CD14-positive monocyte (primary cell): Measurements from ENCODE around the gene CCNY. TPM values are rescaled to one million over a fixed set of nuclear protein-coding genes. Genes with fewer than 3 reads are reported as not detected.

Experiments used
- DNase-seq, 3 donors: peaks; one replicate each; pipeline ENCODE4 v3.0.0-alpha.2; 2011 to 2022
- H2AFZ ChIP-seq: 2 replicates; pipeline ENCODE4 v1.6.0; 2012; ENCODE audit warnings: mild to moderate bottlenecking, low read depth, low read length, inconsistent platforms; ENCODE audit not compliant: insufficient read depth, poor library complexity, severe bottlenecking
- H3K27ac ChIP-seq, 2 donors: 1 replicate in 1 of 2; 2 replicates in 1 of 2; pipeline ENCODE4 v1.5.1; 2012 to 2013; ENCODE audit warnings: low read length in 2 of 2, control low read depth in 1 of 2, inconsistent platforms in 1 of 2, low read depth in 1 of 2, mild to moderate bottlenecking in 1 of 2
- H3K27me3 ChIP-seq, 2 donors: one replicate each; pipeline versions ENCODE4 v1.6.0 to v1.6.1; 2011 to 2013; ENCODE audit warnings: low read length in 2 of 2; ENCODE audit not compliant: control insufficient read depth in 2 of 2, insufficient read depth in 2 of 2
- H3K36me3 ChIP-seq, 2 donors: replicated peaks in 1 of 2; 1 replicate in 1 of 2; 2 replicates in 1 of 2; pipeline versions ENCODE4 v1.5.1 to v1.6.1; 2012 to 2013; ENCODE audit warnings: low read length in 2 of 2, control low read depth in 1 of 2, inconsistent platforms in 1 of 2, mild to moderate bottlenecking in 1 of 2; ENCODE audit not compliant: insufficient read depth in 2 of 2, control insufficient read depth in 1 of 2
- H3K4me1 ChIP-seq, 2 donors: 1 replicate in 1 of 2; 2 replicates in 1 of 2; pipeline versions ENCODE4 v1.5.1 to v1.6.1; 2012 to 2013; ENCODE audit warnings: low read length in 2 of 2, control low read depth in 1 of 2, inconsistent platforms in 1 of 2, mild to moderate bottlenecking in 1 of 2, moderate library complexity in 1 of 2; ENCODE audit not compliant: insufficient read depth in 2 of 2, control insufficient read depth in 1 of 2
- H3K4me2 ChIP-seq: replicated peaks from 2 replicates; pipeline ENCODE3; 2012; ENCODE audit warnings: low read length, moderate library complexity, mild to moderate bottlenecking; ENCODE audit not compliant: poor library complexity, severe bottlenecking; ENCODE audit errors: extremely low read depth
- H3K4me3 ChIP-seq, 3 experiments: fragments of 200-600 bp in 1 of 3; sonication (generic) in 1 of 3; replicated peaks in 1 of 3; 1 replicate in 2 of 3; 2 replicates in 1 of 3; pipeline ENCODE4 v1.5.1; 2011 to 2013; ENCODE audit warnings: low read length in 3 of 3, mild to moderate bottlenecking in 3 of 3, control low read depth in 2 of 3, low read depth in 2 of 3, inconsistent platforms in 1 of 3, moderate library complexity in 1 of 3
- H3K79me2 ChIP-seq: 2 replicates; pipeline ENCODE4 v1.6.0; 2012; ENCODE audit warnings: mild to moderate bottlenecking, control low read depth, inconsistent platforms, low read length, moderate library complexity; ENCODE audit not compliant: insufficient read depth
- H3K9ac ChIP-seq: 2 replicates; pipeline ENCODE4 v1.6.0; 2017; ENCODE audit warnings: low read length, mild to moderate bottlenecking; ENCODE audit not compliant: insufficient read depth, poor library complexity, severe bottlenecking
- H3K9me3 ChIP-seq, 2 donors: replicated peaks in 1 of 2; 1 replicate in 1 of 2; 2 replicates in 1 of 2; pipeline versions ENCODE4 v1.5.1 to v1.6.1; 2012 to 2013; ENCODE audit warnings: low read length in 2 of 2, control low read depth in 1 of 2; ENCODE audit not compliant: control insufficient read depth in 1 of 2, insufficient read depth in 1 of 2
- H4K20me1 ChIP-seq: 2 replicates; pipeline ENCODE4 v1.6.0; 2012; ENCODE audit warnings: mild to moderate bottlenecking, low read length, control low read depth, moderate library complexity; ENCODE audit not compliant: insufficient read depth
- H3K27ac Mint-ChIP-seq, 7 donors: one replicate each; pipeline ENCODE4 v1.8.0; 2020; ENCODE audit warnings: mild to moderate bottlenecking in 7 of 7, mixed read lengths in 7 of 7, moderate library complexity in 6 of 7, inconsistent platforms in 2 of 7
- H3K27me3 Mint-ChIP-seq, 3 donors: one replicate each; pipeline ENCODE4 v1.8.0; 2021 to 2022; ENCODE audit warnings: low read depth in 3 of 3, mild to moderate bottlenecking in 3 of 3, mixed read lengths in 3 of 3, moderate library complexity in 3 of 3, inconsistent platforms in 1 of 3
- H3K36me3 Mint-ChIP-seq, 2 donors: one replicate each; pipeline ENCODE4 v1.8.0; 2020; ENCODE audit warnings: mixed read lengths in 2 of 2, inconsistent platforms in 1 of 2, mild to moderate bottlenecking in 1 of 2
- H3K4me1 Mint-ChIP-seq: one replicate; pipeline ENCODE4 v1.8.0; 2020; ENCODE audit warnings: mild to moderate bottlenecking, mixed read lengths
- H3K4me3 Mint-ChIP-seq, 2 donors: one replicate each; pipeline ENCODE4 v1.8.0; 2020; ENCODE audit warnings: mild to moderate bottlenecking in 2 of 2, mixed read lengths in 2 of 2, moderate library complexity in 1 of 2
- H3K9me3 Mint-ChIP-seq, 7 donors: one replicate each; pipeline ENCODE4 v1.8.0; 2020 to 2022; ENCODE audit warnings: mixed read lengths in 7 of 7, mild to moderate bottlenecking in 6 of 7, moderate library complexity in 6 of 7, inconsistent platforms in 2 of 7
- CTCF ChIP-seq: fragments of 200-600 bp; IDR thresholded peaks from one replicate; pipeline ENCODE4 v1.8.0; 2022; ENCODE audit warnings: antibody characterized with exemption, mild to moderate bottlenecking
- WGBS: methylation state at CpG from one replicate; pipeline ENCODE4 v1.1.5; 2013; ENCODE audit warnings: missing lambda C conversion rate; ENCODE audit not compliant: insufficient coverage; 5-methylcytosine and 5-hydroxymethylcytosine counted together
- intact Hi-C, 2 donors: fragments of 100-400 bp; cut with micrococcal nuclease; formaldehyde crosslinking; loops; one replicate each; pipeline versions ENCODE4 v1.15.0 to v1.15.1; 2023
- polyA plus RNA-seq, 3 donors: library from polyadenylated mRNA; depleted of rRNA in 1 of 3; unstranded in 2 of 3; stranded (reverse) in 1 of 3; fragments of 300-500 nt in 2 of 3; fragments of >200 nt in 1 of 3; fragmentation: Illumina TruSeq in 2 of 3; gene quantifications; 1 replicate in 2 of 3; 2 replicates in 1 of 3; pipeline ENCODE4 v1.2.3, GENCODE V29; 2012 to 2021

CCNY gene
- polyA plus RNA-seq, 3 donors: 39.9 to 116 (median 64.8) TPM

- H3K27ac ChIP-seq: no peak overlapping the region
- H3K27ac Mint-ChIP-seq: no peak overlapping the region
- H3K27me3 ChIP-seq: no peaks in the 10 kb centered on the region
- H3K9me3 ChIP-seq: no peaks in the 10 kb centered on the region
- peaks cover 17 to 19% of the 10 kb centered on the region in 2 donors for H3K36me3 Mint-ChIP-seq
- TF ChIP-seq CTCF: no peak
- no peak overlapping the region for H3K9ac ChIP-seq
- H3K4me2 ChIP-seq: no peak overlapping the region
- H2AFZ ChIP-seq: no peak overlapping the region
- no peak overlapping the region for H3K4me3 Mint-ChIP-seq
- no peaks in the 10 kb centered on the region for H3K4me1 ChIP-seq
- H3K4me1 Mint-ChIP-seq: no peaks in the 10 kb centered on the region
- no peaks in the 10 kb centered on the region for H4K20me1 ChIP-seq
- intact Hi-C loops: no loop called here
- H3K4me3 ChIP-seq: no peak overlapping the region
- DNase-seq: no peak
- WGBS: 97% methylated on average over 3 of the region's 4 CpGs
- no peaks in the 10 kb centered on the region for H3K79me2 ChIP-seq
- H3K9me3 Mint-ChIP-seq: peaks cover 0 to 6% (median 0%) of the 10 kb centered on the region in 7 donors
- H3K36me3 ChIP-seq: peaks cover 12 to 22% of the 10 kb centered on the region in 2 donors
- peaks cover 2 to 8% (median 3%) of the 10 kb centered on the region in 3 donors for H3K27me3 Mint-ChIP-seq
Observed at GRCh38 chr10:35578618-35578956, 242.3 kb downstream of the CCNY start.

- peaks cover 8 to 17% of the 10 kb centered on the region in 2 donors for H3K36me3 ChIP-seq
- H3K27me3 ChIP-seq: no peaks in the 10 kb centered on the region
- no peaks in the 10 kb centered on the region for H4K20me1 ChIP-seq
- Mint-ChIP-seq H3K4me1 (no peaks in the 10 kb centered on the region), H3K27me3 (peaks cover 2 to 8% (median 3%) of the 10 kb centered on the region in 3 donors), H3K27ac (peak overlapping the region in 1 of 7 donors; percentile 35), H3K4me3 (no peak overlapping the region), H3K36me3 (peaks cover 12 to 14% of the 10 kb centered on the region in 2 donors), H3K9me3 (peaks cover 0 to 6% (median 0%) of the 10 kb centered on the region in 7 donors)
- no peak for DNase-seq
- H3K9me3 ChIP-seq: no peaks in the 10 kb centered on the region
- H3K4me2 ChIP-seq: no peak overlapping the region
- no peak overlapping the region for H3K4me3 ChIP-seq
- H2AFZ ChIP-seq: no peak overlapping the region
- intact Hi-C loops: no loop called here
- 100% methylated on average over 2 of the region's 3 CpGs for WGBS
- H3K4me1 ChIP-seq: no peaks in the 10 kb centered on the region
- no peak for TF ChIP-seq CTCF
- H3K27ac ChIP-seq: no peak overlapping the region
- no peak overlapping the region for H3K9ac ChIP-seq
- no peaks in the 10 kb centered on the region for H3K79me2 ChIP-seq
Observed at GRCh38 chr10:35579116-35579515, 242.8 kb downstream of the CCNY start.
